GM21367 (cell line): Measurements from ENCODE around the gene DLX6.

Source experiments
- ATAC-seq: cut with Tn5 transposase; IDR thresholded peaks from one replicate; pipeline ENCODE4 v1.9.1; 2021; ENCODE audit not compliant: unreplicated experiment

DLX6 gene

DNA sequence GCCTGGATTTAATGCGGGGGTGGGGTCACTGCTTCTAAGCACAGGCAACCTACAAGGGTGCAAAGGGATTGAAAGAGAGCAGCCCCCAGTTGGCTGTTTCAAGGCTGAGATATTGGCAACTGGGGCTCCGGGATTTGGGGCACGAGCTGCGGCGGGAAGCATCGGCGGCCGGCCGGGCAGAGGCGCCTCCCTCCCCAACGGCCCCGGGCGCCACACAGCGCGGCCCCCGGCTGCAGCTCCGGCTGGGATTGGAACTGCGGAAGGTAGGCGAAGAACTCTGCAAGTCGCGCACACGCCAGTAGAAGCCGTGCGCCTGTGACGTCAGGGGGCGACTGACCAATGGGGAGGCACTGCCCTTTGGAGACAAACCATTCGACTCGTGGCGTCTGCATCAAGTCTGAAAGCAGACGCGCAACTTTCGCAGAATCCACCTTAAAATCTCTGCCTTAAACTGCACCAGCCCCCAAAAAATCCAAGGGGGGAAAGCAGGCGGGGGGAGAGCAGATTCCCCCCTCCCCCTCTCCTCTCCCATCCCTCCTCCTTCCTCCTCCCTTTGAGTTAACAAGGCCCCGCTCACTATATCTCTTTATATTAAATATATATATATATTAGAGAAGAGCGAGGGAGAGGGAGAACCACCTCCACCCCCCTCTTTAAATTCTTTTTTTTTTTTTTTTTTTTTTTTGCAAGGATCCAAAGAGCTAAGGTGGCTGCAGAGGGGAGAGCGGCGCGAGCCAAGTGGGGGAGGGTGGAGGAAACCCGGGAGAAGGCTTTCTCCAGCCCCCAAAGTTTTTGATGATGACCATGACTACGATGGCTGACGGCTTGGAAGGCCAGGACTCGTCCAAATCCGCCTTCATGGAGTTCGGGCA lies at the start of gene DLX6:
TSS of gene DLX6 (plus strand) at position 371 of the 872 bp plus-strand sequence. CDS start at position 796, 425 bp downstream.
- ATAC-seq, result no peak

DNA sequence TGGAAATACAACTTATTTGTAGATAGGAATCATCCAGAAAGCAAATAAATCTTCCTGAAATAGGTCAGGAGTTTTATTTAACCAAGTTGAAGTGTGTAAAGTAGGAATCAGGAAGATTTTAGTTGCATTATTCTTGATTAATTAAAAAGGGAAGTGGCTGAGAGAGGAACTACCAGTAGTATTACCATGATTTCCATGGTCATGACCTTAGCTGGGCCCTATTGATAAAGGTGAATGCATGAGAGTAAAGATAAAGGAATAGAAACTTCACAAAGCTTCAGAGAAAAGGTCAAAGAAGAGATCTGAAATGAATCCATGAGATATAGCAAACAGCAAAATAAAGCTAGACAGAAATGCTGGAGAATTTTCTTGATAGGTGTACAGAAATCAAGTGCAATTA lies 46.2 kb upstream of the DLX6 start:
- no peak for ATAC-seq

DNA sequence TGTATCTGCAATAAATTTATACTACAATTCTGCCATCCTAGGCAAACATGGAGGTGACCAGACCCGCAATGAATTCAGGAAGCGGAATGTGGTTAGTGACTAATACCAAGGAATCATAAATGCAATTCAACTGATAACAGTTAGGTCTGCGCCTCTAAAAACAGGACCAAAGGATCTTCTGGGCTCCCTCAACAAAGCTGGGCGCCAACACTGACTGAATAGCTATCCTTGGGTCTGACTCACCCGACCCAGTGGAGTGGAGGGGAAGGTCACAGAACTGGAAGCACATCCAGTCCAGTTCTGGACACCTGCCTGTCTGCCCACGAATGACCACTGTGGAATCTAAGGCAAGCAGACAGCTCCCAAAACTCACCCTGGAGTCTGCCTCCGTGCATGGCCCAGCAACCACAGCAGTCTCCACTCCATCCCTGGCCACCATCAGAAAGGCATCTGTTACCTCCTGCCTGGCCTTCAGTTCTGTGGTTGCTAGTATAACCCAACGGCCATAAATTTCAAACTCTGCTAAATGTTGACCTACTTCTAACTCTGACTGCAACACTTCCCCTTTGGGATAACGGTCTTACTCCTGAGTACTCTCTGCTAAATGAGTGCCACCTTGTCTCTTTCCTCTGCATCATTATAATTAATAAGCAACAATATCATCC lies 43.0 kb upstream of the DLX6 start:
- no peak for ATAC-seq

DNA sequence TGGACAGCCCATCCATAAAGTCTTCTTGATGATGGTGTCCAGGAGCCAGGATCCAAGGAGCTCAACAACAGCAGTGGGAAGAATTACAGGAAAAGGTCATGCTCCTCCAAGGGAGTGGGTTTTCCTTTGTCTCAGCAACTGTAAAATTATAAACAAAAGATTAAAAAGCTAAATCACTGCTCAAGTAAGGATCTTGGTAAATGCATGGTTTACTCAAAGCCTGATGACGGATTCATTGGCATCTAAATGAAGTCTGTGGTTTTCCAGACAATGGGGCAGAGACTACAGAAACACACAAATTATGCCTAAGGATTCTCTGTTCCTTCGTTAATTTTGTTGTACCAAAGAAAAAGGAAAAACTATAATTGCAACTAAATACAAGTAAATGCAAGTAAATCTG lies 36.4 kb upstream of the DLX6 start:
- no peak for ATAC-seq

DNA sequence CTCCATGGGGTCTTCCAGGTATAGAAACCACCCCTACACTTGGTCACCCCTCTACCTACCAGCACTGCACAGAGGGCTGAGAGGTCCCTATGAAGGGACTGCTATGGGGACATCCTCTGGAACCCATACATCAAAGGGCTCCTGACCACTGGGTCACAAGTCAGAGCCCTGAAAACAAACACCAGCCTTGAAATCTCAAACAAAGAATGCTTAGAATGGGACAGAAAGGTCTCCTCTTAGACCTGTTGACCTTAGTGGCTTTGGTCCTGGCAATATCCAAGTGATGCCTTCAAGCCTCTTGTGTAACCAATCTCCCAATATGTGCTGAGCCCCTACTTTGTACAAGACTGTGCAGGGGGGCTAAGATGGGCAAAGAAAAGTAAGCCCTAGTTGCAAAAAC lies 34.6 kb upstream of the DLX6 start:
- no peak for ATAC-seq

DNA sequence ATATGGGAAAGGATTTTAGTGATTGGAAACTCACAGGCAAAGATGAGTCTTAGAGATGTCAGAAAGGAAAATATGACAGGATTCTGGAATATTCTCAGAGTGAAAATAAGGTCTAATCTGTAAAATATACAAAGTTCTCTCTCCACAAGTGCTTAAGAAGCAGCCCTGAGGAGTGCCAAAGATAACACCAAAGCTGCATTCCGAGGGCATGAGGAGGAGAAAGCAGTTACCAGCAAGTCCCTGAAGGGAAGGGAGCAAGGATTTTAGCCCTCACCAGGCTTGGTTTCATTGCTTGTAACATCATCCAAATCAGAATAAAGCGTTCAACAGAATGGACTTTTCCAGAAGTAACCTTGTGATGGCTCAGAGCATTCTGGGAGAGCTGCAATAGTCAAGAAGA lies 31.4 kb upstream of the DLX6 start:
- no peak for ATAC-seq

DNA sequence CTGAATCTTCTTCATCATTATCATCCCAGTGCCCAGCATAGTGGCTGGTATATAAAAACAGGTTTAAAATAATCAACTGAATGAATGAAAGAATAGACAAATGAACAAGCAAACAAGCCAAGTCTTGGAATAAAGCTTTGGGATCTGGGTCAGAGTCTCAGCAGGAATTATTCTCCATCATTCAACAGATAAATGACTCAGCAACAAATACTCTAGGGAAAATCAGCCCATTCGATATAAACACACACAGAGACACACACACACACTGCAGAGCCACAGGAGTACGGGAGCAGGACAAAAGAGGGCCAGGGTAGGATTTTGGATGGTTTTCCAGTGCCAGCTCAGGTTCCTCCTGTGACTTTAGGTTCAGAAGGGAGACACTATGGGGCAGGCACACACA lies 29.2 kb upstream of the DLX6 start:
- ATAC-seq, result no peak

DNA sequence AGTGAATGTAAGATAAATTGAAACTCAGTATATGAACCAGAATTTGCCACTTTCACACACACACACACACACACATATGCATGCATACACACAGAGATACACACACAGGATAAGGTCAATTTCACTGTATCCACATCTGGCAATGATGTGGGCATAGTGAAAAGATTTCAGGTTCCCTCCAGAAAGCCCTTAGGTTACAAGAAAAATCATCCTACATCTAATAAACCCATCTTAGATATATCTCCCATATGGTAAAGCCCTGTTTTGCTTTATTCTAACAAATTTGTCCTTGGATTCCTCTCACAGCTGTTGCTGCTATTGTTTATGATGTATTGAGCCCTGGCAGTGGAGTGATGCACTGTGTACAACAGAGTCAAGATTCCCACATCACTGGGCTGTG lies 27.9 kb upstream of the DLX6 start:
- ATAC-seq, result no peak

DNA sequence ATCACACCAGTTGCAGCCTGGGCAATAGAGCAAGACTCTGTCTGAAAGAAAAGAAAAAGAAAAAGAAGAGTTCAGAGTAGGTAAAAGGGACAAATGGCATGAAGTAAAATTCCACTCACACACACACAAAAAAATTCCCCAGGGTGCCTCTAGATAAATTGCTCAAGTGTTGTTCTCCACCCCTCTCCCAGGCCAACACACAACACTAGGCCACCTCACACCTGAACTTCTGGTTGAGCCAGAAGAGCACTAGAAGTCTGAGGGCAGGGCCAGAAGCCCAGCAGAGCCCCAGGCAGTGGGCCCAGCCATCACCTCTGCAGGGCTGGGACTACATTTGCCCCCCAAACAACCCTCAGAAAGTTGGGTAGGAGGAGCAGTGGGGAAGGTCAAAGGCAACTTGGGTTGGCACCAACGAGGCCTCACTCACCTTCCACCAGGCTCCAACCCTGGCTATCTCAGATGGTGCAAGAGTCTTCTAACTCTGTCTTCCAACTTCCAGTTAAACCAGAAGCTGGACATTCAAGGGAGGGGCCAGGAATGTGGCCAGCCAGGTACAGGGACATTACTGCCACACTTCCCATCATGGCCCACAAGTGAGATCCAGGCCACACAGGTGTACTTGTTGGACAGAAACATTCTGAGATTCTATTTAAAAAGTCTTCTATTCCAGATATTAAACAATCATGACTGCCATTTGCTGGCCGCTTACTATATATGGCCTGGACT lies 25.6 kb upstream of the DLX6 start:
- ATAC-seq, result no peak

DNA sequence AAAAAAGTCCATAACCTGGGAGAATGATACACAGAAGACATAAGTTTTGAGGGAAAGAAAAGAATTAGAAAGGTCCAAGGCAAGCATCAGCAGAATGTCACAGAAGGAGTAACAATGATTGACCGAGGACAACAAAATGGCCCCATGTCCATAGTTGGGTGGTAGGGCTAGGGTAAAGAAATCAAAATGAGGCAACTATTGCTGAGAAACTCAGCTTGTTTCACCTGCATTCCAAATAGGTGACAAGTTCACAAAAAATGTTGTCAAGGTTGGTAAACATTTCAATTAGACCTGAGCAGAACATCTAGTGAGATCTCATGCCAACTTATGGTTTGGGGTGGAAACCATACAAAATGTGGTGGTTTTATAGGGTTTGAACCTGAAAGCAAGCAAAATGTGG lies 22.8 kb upstream of the DLX6 start:
- ATAC-seq, result no peak

DNA sequence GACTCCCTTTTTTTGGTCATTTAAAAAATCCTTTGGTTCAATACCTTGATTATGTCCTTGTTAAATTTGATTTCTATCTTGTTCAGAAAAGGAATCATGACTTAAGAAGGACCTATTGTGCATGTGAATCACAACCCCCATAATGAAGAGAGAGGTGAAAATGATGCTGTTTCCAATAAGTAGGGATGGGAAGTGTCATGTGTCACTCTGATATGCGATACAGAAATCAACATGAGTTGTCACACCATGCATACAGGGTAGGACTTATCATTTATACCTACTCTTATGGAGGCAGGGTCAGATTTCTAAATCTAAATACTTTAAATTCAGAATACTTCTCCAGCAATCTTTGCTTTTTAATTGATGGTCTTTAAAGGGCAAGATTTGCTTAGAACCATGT lies 19.4 kb upstream of the DLX6 start:
- no peak for ATAC-seq

DNA sequence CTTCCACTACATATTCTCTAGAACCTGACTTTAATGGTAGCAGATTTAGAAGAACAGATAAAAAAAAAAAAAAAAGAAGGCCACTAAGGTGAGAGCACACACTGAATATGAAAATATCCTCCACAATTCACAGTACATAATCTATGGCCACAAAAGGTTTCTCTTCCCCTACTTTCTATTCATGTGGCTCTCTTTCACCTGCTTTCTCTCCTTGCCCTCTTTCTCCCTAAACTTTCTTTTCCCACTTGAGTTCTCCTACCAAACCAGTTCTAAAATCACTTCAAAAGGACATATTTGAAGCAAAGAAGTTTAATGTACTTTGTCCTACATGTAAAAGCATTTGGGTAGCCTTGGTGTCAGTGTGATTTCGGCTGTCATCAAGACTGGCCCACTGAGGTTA lies 18.5 kb upstream of the DLX6 start:
- no peak for ATAC-seq

DNA sequence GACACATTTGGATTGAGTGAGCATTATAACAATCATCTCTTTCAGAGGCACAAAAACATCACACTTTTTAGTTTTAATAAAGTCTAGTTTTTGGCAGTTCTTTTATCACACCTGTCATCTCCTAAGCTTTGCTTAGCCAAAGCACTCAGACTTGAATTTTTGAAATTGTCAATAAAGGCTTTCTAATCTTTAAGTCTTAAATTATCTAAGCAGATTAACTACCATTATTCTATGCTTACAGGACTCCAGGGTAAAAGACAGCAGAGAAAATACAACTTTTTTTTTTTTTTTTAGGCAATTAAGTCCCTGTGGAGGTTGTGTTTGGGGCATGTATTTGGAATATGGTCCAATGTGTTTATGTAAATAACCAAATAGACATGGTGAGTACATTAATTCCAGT lies 17.6 kb upstream of the DLX6 start:
- ATAC-seq, result no peak

DNA sequence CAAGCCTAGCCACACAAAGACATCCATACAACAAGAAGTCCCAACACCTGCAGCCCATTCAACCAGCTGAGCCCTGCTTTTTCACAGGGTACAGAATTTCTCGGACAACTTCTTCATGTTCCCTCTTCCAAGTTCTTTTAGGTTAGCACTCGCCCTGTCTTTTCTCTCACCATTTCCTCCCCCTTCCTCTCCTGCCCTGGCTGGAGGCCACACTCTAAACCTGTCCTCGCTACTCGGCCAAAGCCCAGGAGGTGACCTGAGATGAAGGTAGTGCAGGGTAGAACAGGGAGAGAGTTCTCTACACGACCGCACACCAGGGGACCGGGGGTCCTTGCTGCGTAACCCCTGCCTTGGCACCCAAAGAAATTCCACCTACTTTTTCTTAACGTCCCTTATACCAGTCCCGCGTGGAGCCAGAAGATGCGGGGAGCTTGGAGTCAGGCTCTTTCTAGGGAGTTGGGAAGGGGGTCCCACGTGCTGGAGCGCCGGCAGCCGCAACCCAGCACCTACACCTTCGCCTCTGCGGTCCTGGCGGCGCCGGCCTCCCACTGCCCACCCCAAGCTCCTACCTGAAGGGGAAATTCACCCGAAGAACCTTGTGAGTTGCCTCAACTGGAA lies 16.0 kb upstream of the DLX6 start:
- ATAC-seq, result no peak

DNA sequence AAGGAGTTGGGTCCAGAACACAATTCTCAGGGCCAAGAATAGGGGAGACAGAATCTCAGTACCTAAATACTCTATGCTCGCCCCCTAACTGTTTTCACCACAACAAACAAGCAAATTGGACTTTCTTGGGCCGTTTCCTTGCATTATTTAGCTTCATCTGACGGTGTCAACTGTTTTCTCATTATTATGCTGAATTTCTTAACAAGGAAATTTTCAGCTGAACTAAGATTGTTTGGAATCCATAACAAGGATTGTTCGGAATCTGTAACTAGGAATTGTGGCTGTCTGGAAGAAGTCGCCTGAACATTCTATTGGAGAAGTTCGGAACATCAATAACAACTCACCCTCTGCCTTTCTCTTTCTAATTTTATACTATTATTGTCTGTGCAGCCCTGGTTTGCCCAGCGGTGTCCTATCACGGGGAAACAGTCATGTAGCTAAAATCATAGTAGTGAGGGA lies 15.5 kb upstream of the DLX6 start:
- ATAC-seq, result no peak

DNA sequence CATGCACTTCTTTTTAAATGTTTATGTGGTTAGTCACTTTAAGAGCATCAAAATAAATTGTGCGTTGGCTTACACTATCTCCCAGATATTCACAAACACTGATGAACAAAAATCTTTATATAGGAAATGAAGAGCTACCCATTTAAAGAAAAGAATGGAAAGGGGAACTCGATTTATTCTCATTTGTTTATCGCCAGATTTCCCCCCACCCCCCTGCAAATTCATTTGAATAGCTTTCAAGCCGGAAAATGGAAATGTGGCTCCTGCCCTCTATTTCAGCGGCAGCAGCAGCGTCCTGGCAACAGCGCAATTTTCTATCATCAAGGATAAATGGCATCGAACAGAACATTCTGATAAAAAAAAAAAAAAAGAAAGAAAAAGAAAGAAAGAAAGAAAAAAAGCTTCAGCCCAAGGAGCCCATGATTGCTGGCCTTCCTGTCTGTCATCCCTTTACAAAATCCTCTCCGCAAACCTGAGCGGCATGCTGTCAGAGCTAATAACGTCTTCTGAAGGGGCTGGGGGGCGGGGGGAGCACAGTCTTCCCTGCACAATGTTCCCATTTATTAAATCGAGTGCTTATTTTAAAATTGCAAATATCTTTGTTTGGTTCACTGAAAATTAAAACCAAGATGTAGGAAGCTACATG lies 13.7 kb upstream of the DLX6 start:
- ATAC-seq, result no peak

DNA sequence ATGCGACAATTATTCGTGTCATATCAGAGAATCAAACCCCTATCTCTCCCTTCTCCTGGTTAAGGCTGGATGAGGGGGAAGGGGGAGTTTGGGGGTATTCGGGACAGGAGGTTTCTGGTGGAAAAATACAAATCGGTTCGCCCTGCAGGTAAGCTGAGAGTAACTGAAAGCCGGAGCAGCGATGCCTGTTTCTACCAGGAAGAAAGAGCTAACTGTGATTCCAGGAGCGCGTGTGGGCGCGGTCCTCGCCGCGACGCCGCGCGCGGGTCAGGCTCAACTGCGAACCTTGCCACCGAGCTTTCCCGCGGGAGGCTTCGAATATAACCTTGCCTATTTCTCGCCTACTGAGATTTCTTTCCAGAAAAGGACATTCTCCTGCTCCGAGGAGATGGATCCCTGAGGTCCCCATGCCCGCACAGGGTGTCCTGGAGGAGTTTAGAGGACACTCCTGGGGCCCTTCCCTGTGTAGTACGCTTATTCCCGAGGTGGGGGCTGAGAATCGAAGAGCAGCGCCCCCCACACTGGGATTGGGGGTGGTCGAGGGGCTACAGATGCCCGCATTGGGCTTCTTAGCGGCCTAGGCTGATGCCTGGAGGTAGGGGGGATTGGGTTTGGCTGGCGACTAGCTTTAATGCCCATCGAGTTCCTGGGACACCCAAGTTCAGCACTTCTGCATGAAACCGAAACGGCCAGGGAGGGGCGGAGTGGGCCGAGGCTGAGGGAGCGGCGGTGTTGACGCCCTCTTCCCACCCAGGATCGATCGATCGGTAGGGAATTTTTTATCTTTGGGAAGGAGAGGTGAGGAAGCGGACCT lies 13.0 kb upstream of the DLX6 start:
- ATAC-seq, result no peak

DNA sequence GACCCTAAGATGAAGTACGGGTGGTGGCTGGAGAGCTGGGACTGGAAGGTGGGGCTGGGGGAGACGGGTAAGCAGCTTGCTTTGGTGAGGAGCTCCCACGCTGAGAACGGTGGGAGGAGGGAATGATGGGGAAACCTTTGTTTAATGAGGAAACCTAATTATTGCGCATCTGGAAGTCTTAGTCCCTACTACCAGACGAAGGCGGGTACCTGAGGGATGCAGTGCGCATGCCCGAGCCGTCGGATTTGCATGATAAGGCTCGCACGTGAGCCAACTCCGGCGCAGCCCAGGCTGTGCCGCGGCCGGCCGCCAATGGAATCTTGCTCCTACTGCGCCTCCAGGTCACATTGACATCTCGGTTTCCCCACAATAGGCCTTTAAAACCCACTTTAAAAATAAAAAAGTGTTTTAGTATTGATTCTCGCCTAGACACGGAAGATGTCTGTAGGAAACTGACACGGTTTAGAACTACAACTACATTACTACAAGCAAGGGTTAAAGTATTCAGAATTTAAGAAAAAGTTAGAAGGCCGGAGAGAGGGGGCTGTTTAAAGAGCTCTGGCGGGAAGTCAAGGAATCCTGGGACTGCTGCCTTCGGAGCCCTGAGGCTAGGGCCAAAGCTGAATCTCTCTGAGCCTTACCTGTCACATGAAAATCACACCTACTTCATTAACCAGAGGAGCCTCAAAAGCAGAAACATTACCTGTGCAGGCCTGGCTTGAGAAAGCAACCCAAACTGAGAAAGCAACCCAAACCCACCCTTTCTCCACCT lies 12.1 kb upstream of the DLX6 start:
- no peak for ATAC-seq

DNA sequence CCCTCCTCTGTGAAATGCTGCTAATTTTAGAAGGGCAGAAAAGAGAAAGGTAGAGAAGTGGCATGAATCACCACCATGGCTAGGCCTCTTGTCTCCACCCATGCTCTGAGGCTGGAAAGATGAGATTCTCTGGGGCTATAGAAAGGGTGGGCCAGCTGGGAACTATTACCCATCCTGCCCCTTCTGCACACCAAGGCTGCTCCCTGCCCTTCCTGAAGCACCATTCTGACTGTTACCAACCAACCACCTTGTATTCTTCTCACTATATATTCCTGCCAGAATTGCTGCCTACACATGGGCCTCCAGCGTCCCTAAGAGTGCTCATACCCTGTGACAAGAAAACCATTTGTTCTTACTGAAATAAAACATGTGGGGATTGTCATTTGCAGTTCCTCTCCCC lies 11.4 kb upstream of the DLX6 start:
- no peak for ATAC-seq
